Medulla oblongata (tissue), 1 donor: ENCODE measurements around the gene TBXT.

Experiments
- DNase-seq: peaks from one replicate; pipeline ENCODE4 v3.0.0-alpha.2; 2015; ENCODE audit errors: extremely low spot score

TBXT gene

GRCh38 chr6:166119116-166119911 lies 48.3 kb downstream of the TBXT start:
- no peak for DNase-seq

- DNase-seq, result no peak
Measured at GRCh38 chr6:166115609-166116008, 52.0 kb downstream of the TBXT start.

GRCh38 chr6:166112580-166112979 lies 55.1 kb downstream of the TBXT start:
- DNase-seq, result no peak

- DNase-seq, result no peak
Measured at GRCh38 chr6:166109608-166110007, 58.0 kb downstream of the TBXT start.
